Caco-2 (cell line): ENCODE measurements around the gene SLC35F6. TPM values are rescaled to one million over a fixed set of nuclear protein-coding genes. Genes with fewer than 3 reads are reported as not detected.

Experiments used
- BruUV-seq: library from RNA; stranded (reverse); fragments of 400-500 nt; replicated peaks from 2 replicates; lab custom pipeline; 2021; lab: Mats Ljungman, UMichigan
- CTCF ChIA-PET: fragments of 300-600 bp; sonication (Branson Sonifier 250); formaldehyde crosslinking; loops from one replicate; lab custom pipeline; 2022; ENCODE audit warnings: antibody characterized with exemption; lab: Charles Lee
- POLR2A ChIA-PET: fragments of 300-600 bp; sonication (Branson Sonifier 250); formaldehyde crosslinking; loops from one replicate; lab custom pipeline; 2022; ENCODE audit warnings: antibody characterized with exemption; lab: Charles Lee
- DNase-seq, 2 experiments: peaks; one replicate each; pipeline versions ENCODE4 v3.0.0 to v3.0.0-alpha.2; 2020 to 2022
- H3K27me3 ChIP-seq: replicated peaks from 2 replicates; pipeline ENCODE4 v1.6.0; 2011; ENCODE audit warnings: low read length; ENCODE audit not compliant: control insufficient read depth, insufficient read depth
- H3K36me3 ChIP-seq: 2 replicates; pipeline ENCODE4 v1.5.1; 2011; ENCODE audit warnings: low read length; ENCODE audit not compliant: control insufficient read depth, insufficient read depth
- H3K4me1 ChIP-seq: fragments of 250-450 bp; sonication (Bioruptor Pico); 2 replicates; pipeline ENCODE4 v1.5.1; 2020; ENCODE audit warnings: mild to moderate bottlenecking
- H3K4me3 ChIP-seq: 2 replicates; pipeline ENCODE4 v1.5.1; 2011; ENCODE audit warnings: low read depth, mild to moderate bottlenecking, control low read depth, low read length
- H3K9me3 ChIP-seq: fragments of 250-450 bp; sonication (Bioruptor Pico); 2 replicates; pipeline ENCODE4 v1.5.1; 2020; ENCODE audit warnings: mild to moderate bottlenecking, moderate library complexity
- H3K27ac Mint-ChIP-seq: one replicate; pipeline ENCODE4 v1.8.0; 2022; ENCODE audit warnings: mixed read lengths; ENCODE audit not compliant: unreplicated experiment
- H3K27me3 Mint-ChIP-seq: one replicate; pipeline ENCODE4 v1.8.0; 2022; ENCODE audit warnings: mixed read lengths; ENCODE audit not compliant: insufficient read depth, unreplicated experiment
- H3K36me3 Mint-ChIP-seq: one replicate; pipeline ENCODE4 v1.8.0; 2022; ENCODE audit warnings: mild to moderate bottlenecking, mixed read lengths; ENCODE audit not compliant: insufficient read depth, unreplicated experiment
- H3K4me1 Mint-ChIP-seq: one replicate; pipeline ENCODE4 v1.8.0; 2022; ENCODE audit warnings: low read depth, mixed read lengths; ENCODE audit not compliant: unreplicated experiment
- H3K4me3 Mint-ChIP-seq: one replicate; pipeline ENCODE4 v1.8.0; 2022; ENCODE audit warnings: mild to moderate bottlenecking, moderate library complexity, mixed read lengths; ENCODE audit not compliant: unreplicated experiment
- H3K9me3 Mint-ChIP-seq: one replicate; pipeline ENCODE4 v1.8.0; 2022; ENCODE audit warnings: mixed read lengths; ENCODE audit not compliant: unreplicated experiment
- intact Hi-C: fragments of 100-400 bp; cut with micrococcal nuclease; formaldehyde crosslinking; loops from one replicate; pipeline ENCODE4 v1.10.0; 2022; ENCODE audit not compliant: unreplicated experiment
- total RNA-seq: library from RNA; stranded (reverse); gene quantifications from 2 replicates; pipeline ENCODE4 v1.2.3, GENCODE V29; 2022
- TF ChIP-seq, protein P1 (sequence below), 2 experiments: fragments of 200-600 bp in 1 of 2; IDR thresholded peaks; 1 replicate in 1 of 2; 2 replicates in 1 of 2; pipeline versions ENCODE4 v1.5.1 to v1.8.0; 2011 to 2022; ENCODE audit warnings: antibody characterized with exemption in 1 of 2, control low read depth in 1 of 2, inconsistent platforms in 1 of 2, low read depth in 1 of 2, low read length in 1 of 2, mild to moderate bottlenecking in 1 of 2, moderate library complexity in 1 of 2; ENCODE audit not compliant: insufficient read depth in 1 of 2, severe bottlenecking in 1 of 2, unreplicated experiment in 1 of 2

Gene SLC35F6
- total RNA-seq, 1 experiment from 2014 or later, result 45.7 TPM

DNA sequence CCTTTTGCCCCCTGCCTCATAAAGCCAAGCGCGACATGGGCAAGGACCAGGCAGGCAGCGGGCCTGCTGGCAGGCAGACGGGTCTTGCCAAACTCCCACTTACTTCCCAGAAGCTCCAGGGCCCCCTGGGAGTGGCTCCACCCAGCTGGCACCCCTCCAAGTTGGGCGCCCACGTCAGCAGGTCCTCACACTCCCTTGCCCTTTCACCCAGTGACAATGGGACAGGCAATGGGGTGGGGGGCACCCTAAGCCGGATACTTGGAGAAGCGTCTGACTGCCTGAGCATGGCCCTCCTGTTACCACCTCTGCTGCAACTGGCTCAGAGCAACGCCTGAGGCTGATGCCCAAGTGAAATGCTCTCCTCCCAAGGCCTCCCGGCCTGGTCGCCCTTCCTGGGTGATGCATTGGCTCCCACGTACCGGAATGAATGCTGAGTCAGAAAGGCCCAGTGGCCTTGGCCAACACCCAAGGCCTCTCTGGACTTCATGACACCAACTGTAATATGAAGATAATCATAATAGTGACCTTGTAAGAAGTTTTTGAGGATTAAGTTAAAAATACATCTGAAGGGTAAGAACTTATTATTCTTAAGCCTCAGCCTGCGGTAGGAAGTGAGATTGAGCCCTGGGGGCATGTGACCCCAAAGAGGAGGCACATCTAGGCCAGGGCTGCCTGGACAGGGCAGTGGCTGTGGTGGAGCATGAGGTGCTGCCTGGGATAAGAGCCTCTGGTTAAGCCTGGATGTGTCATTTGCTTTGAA is 39.9 kb upstream of the SLC35F6 start:
- H3K4me1 ChIP-seq, result peaks cover 22% of the 10 kb centered on the region
- H3K27me3 Mint-ChIP-seq, result no peaks in the 10 kb centered on the region
- ChIA-PET POLR2A (no interaction called here), CTCF (no interaction called here)
- H3K4me3 ChIP-seq, result no peak overlapping the region
- H3K9me3 ChIP-seq, result no peaks in the 10 kb centered on the region
- H3K4me3 Mint-ChIP-seq, result no peak overlapping the region
- H3K36me3 Mint-ChIP-seq, result peaks cover 5% of the 10 kb centered on the region
- no peaks in the 10 kb centered on the region for H3K9me3 Mint-ChIP-seq
- H3K27me3 ChIP-seq, result no peaks in the 10 kb centered on the region
- DNase-seq, result no peak
- H3K36me3 ChIP-seq, result no peaks in the 10 kb centered on the region
- TF ChIP-seq, protein P1, sequence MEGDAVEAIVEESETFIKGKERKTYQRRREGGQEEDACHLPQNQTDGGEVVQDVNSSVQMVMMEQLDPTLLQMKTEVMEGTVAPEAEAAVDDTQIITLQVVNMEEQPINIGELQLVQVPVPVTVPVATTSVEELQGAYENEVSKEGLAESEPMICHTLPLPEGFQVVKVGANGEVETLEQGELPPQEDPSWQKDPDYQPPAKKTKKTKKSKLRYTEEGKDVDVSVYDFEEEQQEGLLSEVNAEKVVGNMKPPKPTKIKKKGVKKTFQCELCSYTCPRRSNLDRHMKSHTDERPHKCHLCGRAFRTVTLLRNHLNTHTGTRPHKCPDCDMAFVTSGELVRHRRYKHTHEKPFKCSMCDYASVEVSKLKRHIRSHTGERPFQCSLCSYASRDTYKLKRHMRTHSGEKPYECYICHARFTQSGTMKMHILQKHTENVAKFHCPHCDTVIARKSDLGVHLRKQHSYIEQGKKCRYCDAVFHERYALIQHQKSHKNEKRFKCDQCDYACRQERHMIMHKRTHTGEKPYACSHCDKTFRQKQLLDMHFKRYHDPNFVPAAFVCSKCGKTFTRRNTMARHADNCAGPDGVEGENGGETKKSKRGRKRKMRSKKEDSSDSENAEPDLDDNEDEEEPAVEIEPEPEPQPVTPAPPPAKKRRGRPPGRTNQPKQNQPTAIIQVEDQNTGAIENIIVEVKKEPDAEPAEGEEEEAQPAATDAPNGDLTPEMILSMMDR (IDR thresholded peaks at IDR 0.05; ENCODE audit: insufficient read depth in 1 of 2, low read depth in 1 of 2, low read length in 1 of 2, severe bottlenecking in 1 of 2, unreplicated experiment in 1 of 2), result no peak
- intact Hi-C loops, result no loop called here
- H3K27ac Mint-ChIP-seq, result no peak overlapping the region
- H3K4me1 Mint-ChIP-seq, result no peaks in the 10 kb centered on the region
- no TSS peak for BruUV-seq

DNA sequence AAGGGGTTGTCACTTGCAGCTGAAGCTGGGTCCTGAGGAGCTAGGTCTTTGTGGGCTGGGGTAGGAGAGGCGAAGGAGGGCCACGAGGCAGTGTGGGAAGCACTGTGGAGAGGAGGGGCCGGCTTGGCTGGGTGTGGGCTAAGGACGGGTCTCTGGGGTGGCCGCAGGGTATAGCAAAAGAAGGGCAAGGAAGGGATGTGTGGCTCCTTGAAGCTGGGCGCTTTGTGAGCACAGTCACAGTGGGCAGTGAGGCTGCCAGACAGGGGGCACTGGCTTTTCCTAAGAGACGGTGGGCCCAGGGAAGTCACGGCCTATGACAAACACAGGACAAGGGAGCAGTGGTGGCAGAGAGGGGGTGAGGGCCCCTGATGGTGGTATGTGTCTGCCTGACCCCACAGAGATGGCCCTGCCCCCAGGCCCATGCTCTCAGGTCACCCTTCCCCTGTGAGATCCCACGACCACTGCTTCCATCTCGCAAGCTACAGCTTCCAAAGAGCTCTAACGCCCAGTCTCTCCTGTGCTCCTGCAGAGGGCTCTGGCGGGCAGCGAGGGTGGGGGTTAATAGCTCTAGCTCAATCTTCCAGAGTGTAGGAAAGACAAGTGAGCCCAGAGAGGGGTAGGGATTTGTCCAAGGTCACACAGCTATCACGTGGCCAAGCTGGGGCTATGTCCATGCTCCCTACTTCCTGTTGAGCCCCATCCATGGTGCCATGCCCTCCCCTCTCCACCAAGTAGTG is 39.1 kb upstream of the SLC35F6 start:
- intact Hi-C loops, result no loop called here
- H3K4me1 ChIP-seq, result peaks cover 22% of the 10 kb centered on the region
- no TSS peak for BruUV-seq
- no peaks in the 10 kb centered on the region for H3K36me3 ChIP-seq
- TF ChIP-seq, protein P1 (IDR thresholded peaks at IDR 0.05; ENCODE audit: insufficient read depth in 1 of 2, low read depth in 1 of 2, low read length in 1 of 2, severe bottlenecking in 1 of 2, unreplicated experiment in 1 of 2), result no peak
- Mint-ChIP-seq H3K4me3 (no peak overlapping the region), H3K4me1 (no peaks in the 10 kb centered on the region), H3K9me3 (no peaks in the 10 kb centered on the region), H3K27me3 (no peaks in the 10 kb centered on the region), H3K36me3 (peaks cover 5% of the 10 kb centered on the region), H3K27ac (no peak overlapping the region)
- CTCF ChIA-PET, result no interaction called here
- POLR2A ChIA-PET, result interaction anchor here (0.5 to 0.6 kb wide), 2 partner anchors 11 to 719 kb away, joined by 3 read pairs; no protein-coding TSS in a partner anchor
- H3K27me3 ChIP-seq, result no peaks in the 10 kb centered on the region
- H3K9me3 ChIP-seq, result no peaks in the 10 kb centered on the region
- no peak for DNase-seq
- H3K4me3 ChIP-seq, result no peak overlapping the region

DNA sequence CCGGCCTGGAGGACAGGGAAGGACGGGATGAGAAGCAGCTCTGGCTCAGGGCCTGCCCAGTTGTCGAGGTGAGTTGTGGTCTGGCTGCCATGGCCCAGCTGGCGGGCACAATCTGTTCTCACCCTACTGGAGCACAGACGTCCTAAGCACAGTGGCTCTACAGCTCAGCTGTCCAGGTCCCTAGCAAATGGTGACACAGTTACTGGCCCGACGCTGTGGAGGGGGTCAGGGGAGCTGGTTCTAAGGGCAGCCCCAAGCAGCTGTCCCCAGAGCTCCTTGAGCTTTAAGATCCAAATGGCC is 38.6 kb upstream of the SLC35F6 start:
- ChIA-PET POLR2A (no interaction called here), CTCF (no interaction called here)
- no peaks in the 10 kb centered on the region for H3K9me3 Mint-ChIP-seq
- no peak overlapping the region for H3K4me3 Mint-ChIP-seq
- no peak for DNase-seq
- TF ChIP-seq, protein P1 (IDR thresholded peaks at IDR 0.05; ENCODE audit: insufficient read depth in 1 of 2, low read depth in 1 of 2, low read length in 1 of 2, severe bottlenecking in 1 of 2, unreplicated experiment in 1 of 2), result no peak
- no peaks in the 10 kb centered on the region for H3K9me3 ChIP-seq
- no peaks in the 10 kb centered on the region for H3K27me3 Mint-ChIP-seq
- no peak overlapping the region for H3K4me3 ChIP-seq
- no peak overlapping the region for H3K27ac Mint-ChIP-seq
- intact Hi-C loops, result no loop called here
- peaks cover 5% of the 10 kb centered on the region for H3K36me3 Mint-ChIP-seq
- H3K4me1 ChIP-seq, result peaks cover 17% of the 10 kb centered on the region
- no peaks in the 10 kb centered on the region for H3K36me3 ChIP-seq
- H3K4me1 Mint-ChIP-seq, result no peaks in the 10 kb centered on the region
- H3K27me3 ChIP-seq, result no peaks in the 10 kb centered on the region
- no TSS peak for BruUV-seq
